HepG2 (cell line): ENCODE results near the gene TRIM6.

Source experiments
- ASH2L ChIP-seq: fragments of 300-600, 200-600 bp; sonication (generic); IDR thresholded peaks from 2 replicates; pipeline ENCODE4 v1.7.0; 2017; ENCODE audit warnings: low read depth, mild to moderate bottlenecking, moderate library complexity, mixed read lengths, low read length; ENCODE audit not compliant: insufficient read length
- CTCF ChIP-seq: sonication (generic); formaldehyde crosslinking; IDR thresholded peaks from 2 replicates; pipeline ENCODE4 v1.5.0; 2020; ENCODE audit warnings: mild to moderate bottlenecking, missing genetic modification reagents, moderate library complexity
- MIER3 ChIP-seq: IDR thresholded peaks from 2 replicates; pipeline ENCODE4 v1.6.1; 2016; ENCODE audit warnings: missing compliant biosample characterization, borderline replicate concordance
- POLR2A ChIP-seq, 2 experiments: IDR thresholded peaks; 2 replicates each; pipeline ENCODE4 v1.6.1; 2011; ENCODE audit warnings: low read depth in 2 of 2, low read length in 2 of 2, mild to moderate bottlenecking in 1 of 2, moderate library complexity in 1 of 2; ENCODE audit not compliant: insufficient read depth in 1 of 2
- RAD21 ChIP-seq: fragments of 450-650 bp; formaldehyde crosslinking; IDR thresholded peaks from 2 replicates; pipeline ENCODE4 v1.5.0; 2020; ENCODE audit warnings: mild to moderate bottlenecking
- ZBTB26 ChIP-seq: IDR thresholded peaks from 2 replicates; pipeline ENCODE4 v1.6.1; 2016; ENCODE audit warnings: missing compliant biosample characterization, missing genetic modification reagents, borderline replicate concordance
- ZKSCAN8 ChIP-seq: IDR thresholded peaks from 2 replicates; pipeline ENCODE4 v1.6.1; 2016; ENCODE audit warnings: borderline replicate concordance, missing genetic modification reagents, missing compliant biosample characterization
- ZNF264 ChIP-seq: sonication (generic); formaldehyde crosslinking; IDR thresholded peaks from 2 replicates; pipeline ENCODE4 v1.4.0; 2020; ENCODE audit warnings: missing genetic modification reagents
- ZNF773 ChIP-seq: sonication (generic); formaldehyde crosslinking; IDR thresholded peaks from 2 replicates; pipeline ENCODE4 v1.4.0; 2020; ENCODE audit warnings: missing genetic modification reagents, borderline replicate concordance

- no peak for TF ChIP-seq ZBTB26 (CRISPR knock-in tag)
- TF ChIP-seq POLR2A (IDR thresholded peaks at IDR 0.05; ENCODE audit: insufficient read depth in 1 of 2, low read depth in 2 of 2, low read length in 2 of 2), result no peak
- no peak for TF ChIP-seq MIER3
- no peak for TF ChIP-seq ZNF773 (CRISPR knock-in tag)
- TF ChIP-seq CTCF (CRISPR knock-in tag), result no peak
- TF ChIP-seq ASH2L, result no peak
- TF ChIP-seq ZKSCAN8 (CRISPR knock-in tag), result no peak
- TF ChIP-seq ZNF264 (CRISPR knock-in tag), result no peak
- TF ChIP-seq RAD21 (CRISPR knock-in tag), result no peak
Measured at GRCh38 chr11:5631969-5632635, 35.7 kb downstream of the TRIM6 start.
